WERI-Rb-1 (cell line): Measurements from ENCODE around the gene CAMK2B.

Source experiments
- DNase-seq: peaks from one replicate; pipeline ENCODE4 v3.0.0-alpha.2; 2020
- H3K27ac ChIP-seq: fragments of 250-450 bp; sonication (Bioruptor Pico); 2 replicates; pipeline ENCODE4 v1.5.1; 2020; ENCODE audit warnings: mild to moderate bottlenecking, moderate library complexity
- H3K27me3 ChIP-seq: fragments of 250-450 bp; sonication (Bioruptor Pico); 2 replicates; pipeline ENCODE4 v1.5.1; 2021; ENCODE audit warnings: mild to moderate bottlenecking, low read depth, moderate library complexity; ENCODE audit not compliant: insufficient read depth, severe bottlenecking
- H3K36me3 ChIP-seq: fragments of 250-450 bp; sonication (Bioruptor Pico); 2 replicates; pipeline ENCODE4 v1.5.1; 2020; ENCODE audit warnings: mild to moderate bottlenecking, moderate library complexity
- H3K4me3 ChIP-seq: 2 replicates; pipeline ENCODE4 v1.5.1; 2011; ENCODE audit warnings: low read depth, mild to moderate bottlenecking, control low read depth, low read length
- H3K9me3 ChIP-seq: fragments of 250-450 bp; sonication (Bioruptor Pico); 2 replicates; pipeline ENCODE4 v1.5.1; 2021; ENCODE audit warnings: mild to moderate bottlenecking, moderate library complexity; ENCODE audit not compliant: severe bottlenecking
- CTCF ChIP-seq: IDR thresholded peaks from 2 replicates; pipeline ENCODE4 v1.5.1; 2011; ENCODE audit warnings: low read depth, mild to moderate bottlenecking, control low read depth, inconsistent platforms, low read length

Gene CAMK2B

GRCh38 chr7:44329081-44329480 lies 3.7 kb upstream of the CAMK2B start:
- H3K27me3 ChIP-seq = no peaks in the 10 kb centered on the region
- H3K4me3 ChIP-seq = no peak overlapping the region
- H3K36me3 ChIP-seq = no peaks in the 10 kb centered on the region
- H3K27ac ChIP-seq = no peak overlapping the region
- DNase-seq = no peak
- H3K9me3 ChIP-seq = no peaks in the 10 kb centered on the region
- TF ChIP-seq CTCF = no peak

- Histone ChIP-seq H3K36me3 (no peaks in the 10 kb centered on the region), H3K27ac (no peak overlapping the region), H3K9me3 (no peaks in the 10 kb centered on the region), H3K4me3 (no peak overlapping the region), H3K27me3 (no peaks in the 10 kb centered on the region)
- no peak for DNase-seq
- TF ChIP-seq CTCF = no peak
Observed at GRCh38 chr7:44327981-44328380, 2.6 kb upstream of the CAMK2B start.

- no peak for DNase-seq
- no peaks in the 10 kb centered on the region for H3K27me3 ChIP-seq
- H3K36me3 ChIP-seq = no peaks in the 10 kb centered on the region
- TF ChIP-seq CTCF = no peak
- H3K4me3 ChIP-seq = no peak overlapping the region; the same call in 1 of the 2 replicates
- H3K9me3 ChIP-seq = no peaks in the 10 kb centered on the region
- no peak overlapping the region for H3K27ac ChIP-seq
Observed at GRCh38 chr7:44326261-44327125, 1.1 kb upstream of the CAMK2B start.

- peak; percentile 65 for DNase-seq
- TF ChIP-seq CTCF = peak; percentile 65
Observed at GRCh38 chr7:44325811-44326241, 432 bp upstream of the CAMK2B start.

GRCh38 chr7:44324481-44325200 lies 753 bp downstream of the CAMK2B start:
- Histone ChIP-seq H3K9me3 (no peaks in the 10 kb centered on the region), H3K27ac (no peak overlapping the region), H3K4me3 (peak overlapping the region; percentile 46), H3K27me3 (no peaks in the 10 kb centered on the region), H3K36me3 (no peaks in the 10 kb centered on the region)
- DNase-seq = no peak
- TF ChIP-seq CTCF = no peak

More at GRCh38 chr7:44325811-44326241, 432 bp upstream of the CAMK2B start:
- Histone ChIP-seq H3K36me3 (no peaks in the 10 kb centered on the region), H3K27me3 (no peaks in the 10 kb centered on the region), H3K27ac (no peak overlapping the region), H3K9me3 (no peaks in the 10 kb centered on the region), H3K4me3 (peak overlapping the region; percentile 33)
